K562 (cell line): ENCODE data around the gene SLC35F2. TPM values are rescaled to one million over a fixed set of nuclear protein-coding genes. Genes with fewer than 3 reads are reported as not detected.

Experiments
- C11orf30 ChIP-seq: fragments of 450-650 bp; IDR thresholded peaks from 2 replicates; pipeline ENCODE4 v1.6.1; 2016; ENCODE audit warnings: low read depth, mild to moderate bottlenecking
- CEBPG ChIP-seq, 3 experiments: fragments of 200-800 bp in 1 of 3; sonication (Bioruptor generic) in 1 of 3; sonication (generic) in 1 of 3; formaldehyde crosslinking in 1 of 3; IDR thresholded peaks in 2 of 3; conservative IDR thresholded peaks in 1 of 3; 2 replicates each; pipeline versions ENCODE4 v1.6.1 to v1.8.0; 2016 to 2022; ENCODE audit warnings: missing compliant biosample characterization in 2 of 3, missing genetic modification characterization in 2 of 3, mild to moderate bottlenecking in 1 of 3, missing genetic modification reagents in 1 of 3
- E2F3 ChIP-seq: fragments of 250-450 bp; sonication (Bioruptor Pico); IDR thresholded peaks from 2 replicates; pipeline ENCODE4 v1.4.0; 2020; ENCODE audit warnings: mild to moderate bottlenecking
- GATAD2A ChIP-seq: fragments of 450-650 bp; IDR thresholded peaks from 2 replicates; pipeline ENCODE4 v1.6.1; 2017
- KLF1 ChIP-seq: fragments of 450-650 bp; IDR thresholded peaks from 2 replicates; pipeline ENCODE4 v1.6.1; 2016; ENCODE audit warnings: missing genetic modification characterization, missing compliant biosample characterization
- LEF1 ChIP-seq: fragments of 450-650 bp; IDR thresholded peaks from 2 replicates; pipeline ENCODE4 v1.6.1; 2016; ENCODE audit warnings: mild to moderate bottlenecking
- MCM7 ChIP-seq, 2 experiments: fragments of 450-650 bp; IDR thresholded peaks; 2 replicates each; pipeline ENCODE4 v1.6.1; 2016 to 2018
- MEIS2 ChIP-seq: fragments of 450-650 bp; IDR thresholded peaks from 2 replicates; pipeline ENCODE4 v1.6.1; 2014; ENCODE audit warnings: mild to moderate bottlenecking; ENCODE audit not compliant: partially characterized antibody
- SMAD3 ChIP-seq: fragments of 450-650 bp; formaldehyde crosslinking; conservative IDR thresholded peaks from 2 replicates; pipeline ENCODE4 v1.4.0; 2020; ENCODE audit warnings: mild to moderate bottlenecking
- TOE1 ChIP-seq, 2 experiments: fragments of 450-650 bp in 1 of 2; sonication (generic) in 1 of 2; formaldehyde crosslinking in 1 of 2; IDR thresholded peaks; 2 replicates each; pipeline versions ENCODE4 v1.7.1 to v1.8.0; 2016 to 2022; ENCODE audit warnings: borderline replicate concordance in 2 of 2, mild to moderate bottlenecking in 2 of 2, antibody characterized with exemption in 1 of 2, inconsistent platforms in 1 of 2, low read depth in 1 of 2, missing genetic modification reagents in 1 of 2, moderate library complexity in 1 of 2
- ZNF830 ChIP-seq: fragments of 250-450 bp; sonication (Bioruptor Pico); IDR thresholded peaks from 2 replicates; pipeline ENCODE4 v1.5.0; 2021; ENCODE audit warnings: mild to moderate bottlenecking
- polyA plus RNA-seq, 8 experiments: library from polyadenylated mRNA; depleted of rRNA in 4 of 8; stranded (reverse) in 5 of 8; unstranded in 3 of 8; fragments of >200 nt; fragmentation: Nextera tagmentation in 2 of 8; fragmentation: Illumina TruSeq in 1 of 8; extraction: Ambion mirVana in 2 of 8; extraction: Trizol in 1 of 8; gene quantifications; 2 replicates each; pipeline versions ENCODE4 v1.2.1 to v1.2.3, GENCODE V29; 2011 to 2014; ENCODE audit warnings: inconsistent platforms in 1 of 8, missing spikeins in 1 of 8
- total RNA-seq, 7 experiments: library from RNA; depleted of rRNA in 6 of 7; stranded (reverse); fragments of >200 nt in 6 of 7; fragmentation: Illumina TruSeq in 2 of 7; extraction: Trizol in 2 of 7; gene quantifications; 2 replicates each; pipeline versions ENCODE4 v1.2.1 to v1.2.3, GENCODE V29; 2011 to 2021; ENCODE audit warnings: low replicate concordance in 1 of 7
- TF ChIP-seq, protein P1 (sequence below), 2 experiments: fragments of 450-650 bp; IDR thresholded peaks; 2 replicates each; pipeline ENCODE4 v1.6.1; 2016; ENCODE audit warnings: mild to moderate bottlenecking in 2 of 2, borderline replicate concordance in 1 of 2, low read depth in 1 of 2, moderate library complexity in 1 of 2
- TF ChIP-seq, protein P2 (sequence below): sonication (generic); formaldehyde crosslinking; IDR thresholded peaks from 2 replicates; pipeline ENCODE4 v1.9.0; 2022; ENCODE audit warnings: mild to moderate bottlenecking, missing genetic modification reagents
- TF ChIP-seq, protein P3 (sequence below): fragments of 450-650 bp; formaldehyde crosslinking; IDR thresholded peaks from 2 replicates; pipeline ENCODE4 v1.4.0; 2022; ENCODE audit warnings: missing genetic modification characterization

The SLC35F2 gene
- total and polyA plus RNA-seq, 9 of the 15 experiments (the other 6 are each of a cell fraction or from before 2014, with no cell fraction given), result 28.6 to 63.9 (median 53.4) TPM

DNA sequence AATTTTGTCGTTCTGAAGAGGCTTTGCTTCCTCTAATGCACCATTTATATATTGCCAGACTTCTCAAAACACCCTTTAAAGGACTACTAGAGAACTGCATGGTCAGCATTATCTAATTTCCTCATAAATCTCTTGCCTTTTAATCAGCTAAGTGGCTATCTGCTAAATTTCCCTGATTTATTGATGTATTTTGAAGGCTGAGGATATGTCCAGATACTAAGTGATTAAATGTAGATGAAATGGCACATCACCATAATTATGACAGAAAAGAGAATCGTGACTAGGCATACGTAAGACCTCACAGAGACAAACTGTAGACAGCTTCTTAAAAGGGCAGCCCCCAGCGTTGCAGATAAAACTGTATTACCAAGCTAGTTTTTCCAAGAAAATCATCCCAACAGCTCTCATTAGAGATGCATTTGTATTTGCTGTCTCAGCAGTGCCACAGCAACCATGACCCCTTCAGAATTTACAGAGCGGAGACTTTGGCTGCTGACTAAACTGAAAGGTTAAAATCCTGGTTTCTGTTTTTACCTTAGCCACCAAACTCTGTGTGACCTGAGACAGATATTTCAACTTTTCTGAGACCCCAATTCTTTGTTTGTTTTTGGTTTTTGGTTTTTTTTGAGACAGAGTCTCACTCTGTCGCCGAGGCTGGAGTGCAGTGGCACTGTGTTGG lies 79.6 kb downstream of the SLC35F2 start (continued):
- TF ChIP-seq, protein P1, sequence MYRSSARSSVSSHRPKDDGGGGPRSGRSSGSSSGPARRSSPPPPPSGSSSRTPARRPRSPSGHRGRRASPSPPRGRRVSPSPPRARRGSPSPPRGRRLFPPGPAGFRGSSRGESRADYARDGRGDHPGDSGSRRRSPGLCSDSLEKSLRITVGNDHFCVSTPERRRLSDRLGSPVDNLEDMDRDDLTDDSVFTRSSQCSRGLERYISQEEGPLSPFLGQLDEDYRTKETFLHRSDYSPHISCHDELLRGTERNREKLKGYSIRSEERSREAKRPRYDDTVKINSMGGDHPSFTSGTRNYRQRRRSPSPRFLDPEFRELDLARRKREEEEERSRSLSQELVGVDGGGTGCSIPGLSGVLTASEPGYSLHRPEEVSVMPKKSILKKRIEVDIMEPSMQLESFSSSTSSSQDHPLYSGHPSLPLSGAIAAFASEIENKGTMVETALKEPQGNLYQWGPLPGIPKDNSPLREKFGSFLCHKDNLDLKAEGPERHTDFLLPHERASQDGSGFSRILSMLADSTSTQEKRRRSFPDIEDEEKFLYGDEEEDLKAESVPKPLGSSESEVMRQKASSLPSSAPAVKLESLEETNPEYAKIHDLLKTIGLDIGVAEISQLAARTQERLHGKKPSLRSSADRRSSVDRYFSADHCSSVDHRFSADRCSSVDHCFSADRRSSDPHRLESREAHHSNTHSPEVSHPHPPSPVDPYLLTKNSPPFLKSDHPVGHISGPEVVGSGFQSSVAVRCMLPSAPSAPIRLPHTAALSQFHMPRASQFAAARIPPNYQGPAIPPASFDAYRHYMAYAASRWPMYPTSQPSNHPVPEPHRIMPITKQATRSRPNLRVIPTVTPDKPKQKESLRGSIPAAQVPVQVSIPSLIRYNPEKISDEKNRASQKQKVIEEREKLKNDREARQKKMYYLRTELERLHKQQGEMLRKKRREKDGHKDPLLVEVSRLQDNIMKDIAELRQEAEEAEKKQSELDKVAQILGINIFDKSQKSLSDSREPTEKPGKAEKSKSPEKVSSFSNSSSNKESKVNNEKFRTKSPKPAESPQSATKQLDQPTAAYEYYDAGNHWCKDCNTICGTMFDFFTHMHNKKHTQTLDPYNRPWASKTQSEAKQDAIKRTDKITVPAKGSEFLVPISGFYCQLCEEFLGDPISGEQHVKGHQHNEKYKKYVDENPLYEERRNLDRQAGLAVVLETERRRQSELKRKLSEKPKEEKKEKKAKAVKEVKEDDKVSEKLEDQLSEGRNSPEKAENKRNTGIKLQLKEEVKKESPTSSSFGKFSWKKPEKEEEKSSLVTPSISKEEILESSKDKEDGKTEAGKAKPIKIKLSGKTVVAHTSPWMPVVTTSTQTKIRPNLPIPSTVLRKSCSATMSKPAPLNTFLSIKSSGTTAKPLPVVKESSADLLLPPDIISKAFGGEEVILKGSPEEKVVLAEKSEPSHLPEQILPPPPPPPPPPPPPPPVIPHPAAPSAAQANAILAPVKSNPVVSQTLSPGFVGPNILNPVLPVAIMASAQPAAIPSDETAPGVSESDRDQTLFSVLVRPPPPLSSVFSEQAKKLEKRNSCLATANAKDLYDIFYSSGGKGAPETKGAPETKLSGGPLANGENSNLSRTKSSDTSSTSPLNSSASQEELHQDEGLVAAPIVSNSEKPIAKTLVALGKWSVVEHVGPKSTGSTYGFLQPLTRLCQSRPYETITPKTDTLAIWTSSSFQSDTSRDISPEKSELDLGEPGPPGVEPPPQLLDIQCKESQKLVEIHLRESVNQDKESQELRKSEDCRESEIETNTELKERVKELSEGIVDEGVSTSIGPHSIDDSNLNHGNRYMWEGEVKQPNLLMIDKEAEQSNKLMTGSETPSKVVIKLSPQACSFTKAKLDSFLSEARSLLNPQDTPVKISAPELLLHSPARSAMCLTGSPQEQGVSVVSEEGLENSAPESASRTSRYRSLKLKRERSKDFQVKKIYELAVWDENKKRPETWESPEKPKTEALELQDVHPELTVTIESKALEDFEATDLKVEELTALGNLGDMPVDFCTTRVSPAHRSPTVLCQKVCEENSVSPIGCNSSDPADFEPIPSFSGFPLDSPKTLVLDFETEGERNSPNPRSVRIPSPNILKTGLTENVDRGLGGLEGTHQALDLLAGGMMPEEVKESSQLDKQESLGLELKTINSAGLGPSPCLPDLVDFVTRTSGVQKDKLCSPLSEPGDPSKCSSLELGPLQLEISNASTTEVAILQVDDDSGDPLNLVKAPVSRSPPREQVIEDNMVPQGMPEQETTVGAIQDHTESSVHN (IDR thresholded peaks at IDR 0.05; ENCODE audit: borderline replicate concordance in 1 of 2, low read depth in 1 of 2), result no peak
- TF ChIP-seq MCM7 (IDR thresholded peaks at IDR 0.05) (no peak), TOE1 (IDR thresholded peaks at IDR 0.05; ENCODE audit: borderline replicate concordance) (no peak), TOE1 (CRISPR knock-in tag; IDR thresholded peaks at IDR 0.05; ENCODE audit: borderline replicate concordance, low read depth) (no peak), KLF1 (tag) (no peak), MEIS2 (peak; percentile 16), ZNF830 (CRISPR knock-in tag) (no peak), GATAD2A (no peak), E2F3 (no peak), LEF1 (no peak), C11orf30 (peak; percentile 91), CEBPG (CRISPR knock-in tag; IDR thresholded peaks at IDR 0.05) (no peak), CEBPG (tag; conservative IDR thresholded peaks at IDR 0.05 in 1 of 2, IDR thresholded peaks at IDR 0.05 in 1 of 2) (no peak), SMAD3 (CRISPR knock-in tag) (no peak)
- TF ChIP-seq, protein P2, sequence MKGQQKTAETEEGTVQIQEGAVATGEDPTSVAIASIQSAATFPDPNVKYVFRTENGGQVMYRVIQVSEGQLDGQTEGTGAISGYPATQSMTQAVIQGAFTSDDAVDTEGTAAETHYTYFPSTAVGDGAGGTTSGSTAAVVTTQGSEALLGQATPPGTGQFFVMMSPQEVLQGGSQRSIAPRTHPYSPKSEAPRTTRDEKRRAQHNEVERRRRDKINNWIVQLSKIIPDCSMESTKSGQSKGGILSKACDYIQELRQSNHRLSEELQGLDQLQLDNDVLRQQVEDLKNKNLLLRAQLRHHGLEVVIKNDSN (CRISPR knock-in tag), result no peak
- TF ChIP-seq, protein P3, sequence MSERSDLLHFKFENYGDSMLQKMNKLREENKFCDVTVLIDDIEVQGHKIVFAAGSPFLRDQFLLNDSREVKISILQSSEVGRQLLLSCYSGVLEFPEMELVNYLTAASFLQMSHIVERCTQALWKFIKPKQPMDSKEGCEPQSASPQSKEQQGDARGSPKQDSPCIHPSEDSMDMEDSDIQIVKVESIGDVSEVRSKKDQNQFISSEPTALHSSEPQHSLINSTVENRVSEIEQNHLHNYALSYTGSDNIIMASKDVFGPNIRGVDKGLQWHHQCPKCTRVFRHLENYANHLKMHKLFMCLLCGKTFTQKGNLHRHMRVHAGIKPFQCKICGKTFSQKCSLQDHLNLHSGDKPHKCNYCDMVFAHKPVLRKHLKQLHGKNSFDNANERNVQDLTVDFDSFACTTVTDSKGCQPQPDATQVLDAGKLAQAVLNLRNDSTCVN (CRISPR knock-in tag), result no peak
